Omental fat pad (tissue), 4 donors: Measurements from ENCODE around the gene DEGS1. TPM values are rescaled to one million over a fixed set of nuclear protein-coding genes. Genes with fewer than 3 reads are reported as not detected.
A peak's percentile ranks its signal among the peaks of the same experiment; 100 is the strongest.

Experiments
- ATAC-seq: fragments of 150-250 bp; one replicate; pipeline ENCODE4 v1.9.1; 2016; ENCODE audit warnings: mild to moderate bottlenecking, moderate library complexity; ENCODE audit not compliant: low FRiP score
- DNase-seq: peaks from one replicate; pipeline ENCODE4 v3.0.0-alpha.2; 2019; ENCODE audit warnings: low spot score
- total RNA-seq, 4 donors: library from RNA; depleted of rRNA; stranded (reverse); fragments of >200 nt; gene quantifications; one replicate each; pipeline ENCODE4 v1.1.0, GENCODE V29; 2016
- TF ChIP-seq, protein P1 (sequence below), 3 donors: fragments of 450-650 bp; IDR thresholded peaks; one replicate each; pipeline ENCODE4 v1.5.1; 2016 to 2017; ENCODE audit warnings: antibody characterized with exemption in 3 of 3, mild to moderate bottlenecking in 3 of 3, moderate library complexity in 2 of 3

The DEGS1 gene
- total RNA-seq, 4 donors from 2014 or later: 73.5 to 178 (median 120) TPM

DNA sequence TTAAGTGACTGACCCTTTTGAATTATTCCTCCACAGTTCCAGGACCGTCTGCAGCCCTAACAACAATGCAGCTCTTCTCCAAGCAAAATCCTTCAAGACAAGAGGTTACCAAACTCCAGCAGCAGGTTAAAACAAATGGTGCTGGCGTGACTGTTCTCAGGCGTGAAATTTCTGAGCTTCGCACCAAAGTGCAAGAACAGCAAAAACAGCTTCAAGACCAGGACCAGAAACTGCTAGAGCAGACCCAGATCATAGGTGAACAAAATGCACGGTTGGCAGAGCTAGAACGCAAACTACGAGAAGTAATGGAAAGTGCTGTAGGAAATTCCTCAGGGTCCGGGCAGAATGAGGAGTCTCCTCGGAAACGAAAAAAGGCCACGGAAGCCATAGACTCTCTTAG is 25.7 kb upstream of the DEGS1 start:
- DNase-seq (no peak), ATAC-seq (no peak)
- TF ChIP-seq, protein P1, sequence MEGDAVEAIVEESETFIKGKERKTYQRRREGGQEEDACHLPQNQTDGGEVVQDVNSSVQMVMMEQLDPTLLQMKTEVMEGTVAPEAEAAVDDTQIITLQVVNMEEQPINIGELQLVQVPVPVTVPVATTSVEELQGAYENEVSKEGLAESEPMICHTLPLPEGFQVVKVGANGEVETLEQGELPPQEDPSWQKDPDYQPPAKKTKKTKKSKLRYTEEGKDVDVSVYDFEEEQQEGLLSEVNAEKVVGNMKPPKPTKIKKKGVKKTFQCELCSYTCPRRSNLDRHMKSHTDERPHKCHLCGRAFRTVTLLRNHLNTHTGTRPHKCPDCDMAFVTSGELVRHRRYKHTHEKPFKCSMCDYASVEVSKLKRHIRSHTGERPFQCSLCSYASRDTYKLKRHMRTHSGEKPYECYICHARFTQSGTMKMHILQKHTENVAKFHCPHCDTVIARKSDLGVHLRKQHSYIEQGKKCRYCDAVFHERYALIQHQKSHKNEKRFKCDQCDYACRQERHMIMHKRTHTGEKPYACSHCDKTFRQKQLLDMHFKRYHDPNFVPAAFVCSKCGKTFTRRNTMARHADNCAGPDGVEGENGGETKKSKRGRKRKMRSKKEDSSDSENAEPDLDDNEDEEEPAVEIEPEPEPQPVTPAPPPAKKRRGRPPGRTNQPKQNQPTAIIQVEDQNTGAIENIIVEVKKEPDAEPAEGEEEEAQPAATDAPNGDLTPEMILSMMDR (IDR thresholded peaks at IDR 0.05): no peak

DNA sequence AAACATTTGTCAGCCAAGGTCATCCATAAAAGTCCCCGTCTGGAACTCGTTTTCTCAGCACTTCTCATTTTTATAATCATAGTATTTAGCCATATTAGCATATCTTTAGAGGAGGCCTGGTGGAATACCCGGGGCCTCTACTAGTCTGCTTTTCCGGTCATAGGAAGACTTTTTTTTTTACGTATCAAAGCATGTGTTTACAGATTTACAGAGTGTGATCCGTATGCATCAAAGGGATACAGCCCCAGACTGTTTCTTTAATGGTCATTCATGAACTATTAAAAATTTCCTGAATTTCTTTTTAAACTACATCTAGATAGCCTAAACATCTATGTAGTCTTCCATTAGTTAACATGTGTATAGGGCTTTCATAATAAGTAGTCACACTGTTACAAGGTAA is 23.5 kb upstream of the DEGS1 start:
- ATAC-seq (no peak), DNase-seq (no peak)
- TF ChIP-seq, protein P1 (IDR thresholded peaks at IDR 0.05): no peak

DNA sequence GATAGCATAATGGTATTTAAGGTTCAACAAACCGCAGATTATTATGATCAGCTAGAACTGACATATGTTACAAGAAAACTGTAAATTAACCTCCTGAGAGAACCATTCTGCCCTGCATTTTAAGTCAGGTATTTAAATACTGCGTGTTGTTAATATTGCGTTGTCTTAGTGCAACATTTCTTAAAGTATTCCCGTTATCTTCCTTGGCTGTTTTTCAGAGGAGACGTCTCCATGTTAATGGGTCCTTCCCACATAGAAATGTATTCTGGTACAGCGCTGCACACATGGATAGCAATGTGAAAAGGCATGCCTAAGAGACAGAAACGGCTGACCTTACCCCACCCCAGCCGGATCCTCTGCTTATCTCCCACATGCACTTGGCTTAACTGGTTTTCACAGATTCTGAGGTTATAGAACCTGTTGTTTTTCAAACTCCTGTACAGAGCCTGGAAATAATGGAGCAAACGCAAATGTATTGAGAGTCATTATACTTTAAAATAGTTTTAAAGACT is 22.8 kb upstream of the DEGS1 start:
- ATAC-seq: no peak
- TF ChIP-seq, protein P1 (IDR thresholded peaks at IDR 0.05): no peak
- DNase-seq: no peak

DNA sequence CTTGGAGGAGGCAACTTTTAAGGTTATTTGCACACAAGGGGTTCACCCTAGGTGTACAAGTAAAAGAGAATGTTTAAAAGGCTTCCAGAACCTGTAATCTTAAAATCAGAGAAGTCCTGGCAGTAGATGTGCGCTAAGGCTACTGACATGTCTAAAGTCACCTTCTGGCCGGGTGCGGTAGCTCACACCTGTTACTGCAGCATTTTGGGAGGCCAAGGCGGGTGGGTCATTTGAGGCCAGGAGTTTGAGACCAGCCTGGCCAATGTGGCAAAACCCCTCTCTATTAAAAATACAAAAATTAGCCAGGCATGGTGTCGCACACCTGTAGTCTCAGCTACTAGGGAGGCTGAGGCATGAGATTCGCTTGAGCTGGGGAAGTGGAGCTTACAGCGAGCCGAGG is 20.3 kb upstream of the DEGS1 start:
- DNase-seq (no peak), ATAC-seq (no peak)
- TF ChIP-seq, protein P1 (IDR thresholded peaks at IDR 0.05): no peak

DNA sequence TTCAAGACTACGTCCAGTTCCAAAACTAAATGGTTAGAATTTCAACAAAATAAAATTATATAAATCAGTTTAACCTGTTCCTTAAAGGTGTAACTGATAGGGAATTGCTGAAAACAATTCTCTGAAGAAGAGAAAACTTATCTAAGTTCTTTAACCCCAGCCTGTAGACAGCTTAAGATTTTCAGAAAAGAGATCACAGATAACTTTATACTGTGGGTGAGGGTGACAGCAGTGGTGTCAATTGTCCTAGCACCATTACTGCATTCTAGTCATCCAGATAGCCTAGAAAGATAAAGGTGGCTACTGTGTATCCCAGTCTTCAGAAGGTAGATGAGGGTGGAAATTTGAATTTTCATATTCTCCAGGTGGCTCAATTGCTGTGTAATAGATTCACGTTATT is 19.7 kb upstream of the DEGS1 start:
- DNase-seq (no peak), ATAC-seq (no peak)
- TF ChIP-seq, protein P1 (IDR thresholded peaks at IDR 0.05): no peak

DNA sequence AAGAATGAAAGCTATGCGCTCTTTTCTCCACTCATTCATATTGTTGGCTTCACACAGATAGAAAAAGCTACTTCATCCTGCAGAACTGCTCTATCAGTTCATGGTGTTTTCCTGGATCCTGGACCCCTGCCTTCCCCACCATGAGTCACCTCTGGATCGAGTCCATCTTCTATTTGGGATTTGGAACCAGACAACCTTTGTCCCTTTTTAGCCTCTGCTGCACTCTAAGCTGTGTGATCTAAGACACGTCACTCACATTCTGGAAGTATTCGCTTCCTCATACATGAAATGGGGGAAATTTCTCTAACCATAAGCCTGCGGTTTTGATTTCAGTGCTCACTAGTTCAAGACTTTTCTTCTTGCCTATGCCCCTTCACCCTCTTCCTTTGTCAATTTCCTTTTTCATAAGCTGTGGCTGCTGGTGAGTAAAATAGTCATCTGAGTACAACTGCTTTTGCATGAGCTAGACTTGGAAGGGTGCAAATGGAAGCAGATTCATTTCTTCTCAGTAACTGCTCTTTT is 14.1 kb upstream of the DEGS1 start:
- no peak for DNase-seq
- ATAC-seq: peak; percentile 57
- TF ChIP-seq, protein P1 (IDR thresholded peaks at IDR 0.05): no peak

DNA sequence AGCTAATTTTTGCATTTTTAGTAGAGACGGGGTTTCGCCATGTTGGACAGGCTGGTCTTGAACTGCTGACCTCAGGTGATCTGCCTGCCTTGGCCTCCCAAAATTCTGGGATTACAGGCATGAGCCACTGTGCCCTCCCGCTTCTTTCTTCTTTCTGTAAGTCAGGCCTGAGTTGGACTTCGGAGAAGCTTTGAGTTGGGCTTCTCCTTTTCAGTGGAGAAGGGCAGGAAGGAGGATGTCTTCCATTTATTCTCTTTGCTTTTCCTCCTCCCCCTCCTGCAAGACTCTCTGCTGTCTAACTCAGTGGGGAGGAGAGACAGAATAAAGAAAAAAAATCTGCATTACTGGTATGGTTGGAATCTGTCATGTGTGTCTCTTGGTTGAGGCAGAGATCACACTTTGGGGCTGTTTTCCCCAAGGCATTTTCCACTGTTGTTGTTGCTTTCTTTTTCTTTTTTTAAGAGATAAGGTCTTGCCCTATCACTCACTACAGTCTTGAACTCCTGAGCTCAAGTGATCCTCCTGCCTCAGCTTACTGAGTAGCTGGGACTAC is 13.2 kb upstream of the DEGS1 start:
- DNase-seq (no peak), ATAC-seq (no peak)
- TF ChIP-seq, protein P1 (IDR thresholded peaks at IDR 0.05): no peak
